A549 (cell line): ENCODE measurements around the gene GRM7. TPM values are rescaled to one million over a fixed set of nuclear protein-coding genes. Genes with fewer than 3 reads are reported as not detected.

ENCODE experiments used
- ATAC-seq, 2 experiments: fragments of 200-7000 bp in 1 of 2; fragments of >200 bp in 1 of 2; cut with Nextera tagmentation in 1 of 2; cut with Tn5 transposase in 1 of 2; 3 replicates each; pipeline versions ENCODE4 v1.8.0 to v1.9.1; 2018 to 2020; ENCODE audit warnings: mild to moderate bottlenecking in 1 of 2, moderate library complexity in 1 of 2
- CTCF ChIA-PET: fragments of 300-600 bp; sonication (Branson Sonifier 250); formaldehyde crosslinking; extraction: SDS; loops from one replicate; lab custom pipeline; 2021; ENCODE audit warnings: antibody characterized with exemption, inconsistent platforms; lab: Yijun Ruan, JAX
- POLR2A ChIA-PET: fragments of 350-600 bp; formaldehyde crosslinking; extraction: SDS; loops from one replicate; lab custom pipeline; 2021; ENCODE audit warnings: antibody characterized with exemption, inconsistent platforms; lab: Yijun Ruan, JAX
- DNase-seq, 2 experiments: peaks; one replicate each; pipeline versions ENCODE4 v3.0.0 to v3.0.0-alpha.2; 2011 to 2016; ENCODE audit warnings: low read depth in 1 of 2, low spot score in 1 of 2
- FAIRE-seq: peaks from 2 replicates; lab custom pipeline; 2011; peaks lifted over from hg19 to GRCh38; lab: Jason Lieb, UNC
- H3K27ac ChIP-seq, 2 experiments: fragments of >200 bp; sonication (Bioruptor Twin); formaldehyde crosslinking; 3 replicates each; pipeline ENCODE4 v1.5.1; 2016 to 2017
- H3K4me1 ChIP-seq: fragments of >200 bp; sonication (Bioruptor Twin); formaldehyde crosslinking; 3 replicates; pipeline ENCODE4 v1.6.1; 2016
- H3K4me2 ChIP-seq: fragments of >200 bp; sonication (Bioruptor Twin); formaldehyde crosslinking; 3 replicates; pipeline ENCODE4 v1.6.1; 2016
- H3K4me3 ChIP-seq: fragments of >200 bp; sonication (Bioruptor Twin); formaldehyde crosslinking; 3 replicates; pipeline ENCODE4 v1.5.1; 2016
- H3K9me3 ChIP-seq: fragments of >200 bp; sonication (Bioruptor Twin); formaldehyde crosslinking; 3 replicates; pipeline ENCODE4 v1.6.1; 2016
- CHD4 ChIP-seq: fragments of 200-600 bp; sonication (generic); IDR thresholded peaks from 2 replicates; pipeline ENCODE4 v1.6.1; 2016; ENCODE audit warnings: antibody characterized with exemption, mild to moderate bottlenecking, borderline replicate concordance
- EHF ChIP-seq: fragments of 250-450 bp; sonication (Bioruptor Pico); IDR thresholded peaks from 2 replicates; pipeline ENCODE4 v1.5.0; 2020; ENCODE audit warnings: mild to moderate bottlenecking
- EHMT2 ChIP-seq: fragments of 200-600 bp; sonication (generic); IDR thresholded peaks from 2 replicates; pipeline ENCODE4 v1.6.1; 2016; ENCODE audit warnings: antibody characterized with exemption, low read depth, mild to moderate bottlenecking, moderate library complexity
- FOSB ChIP-seq: fragments of 250-450 bp; sonication (Bioruptor Pico); IDR thresholded peaks from 2 replicates; pipeline ENCODE4 v1.5.0; 2020; ENCODE audit warnings: mild to moderate bottlenecking, moderate library complexity
- FOSL2 ChIP-seq, 2 experiments: fragments of 450-650 bp in 1 of 2; fragments of >200 bp in 1 of 2; sonication (Bioruptor Twin) in 1 of 2; formaldehyde crosslinking; IDR thresholded peaks; 2 replicates each; pipeline versions ENCODE4 v1.5.0 to v1.6.1; 2016 to 2020; ENCODE audit warnings: mild to moderate bottlenecking in 1 of 2, moderate library complexity in 1 of 2
- FOXS1 ChIP-seq: fragments of 250-450 bp; sonication (Bioruptor Pico); IDR thresholded peaks from 2 replicates; pipeline ENCODE4 v1.5.0; 2020; ENCODE audit warnings: mild to moderate bottlenecking, moderate library complexity
- HES2 ChIP-seq: fragments of >200 bp; sonication (Bioruptor Twin); formaldehyde crosslinking; IDR thresholded peaks from 2 replicates; pipeline ENCODE4 v1.6.1; 2016
- HEYL ChIP-seq: fragments of 250-450 bp; sonication (Bioruptor Pico); IDR thresholded peaks from 2 replicates; pipeline ENCODE4 v1.8.0; 2021; ENCODE audit warnings: mild to moderate bottlenecking, moderate library complexity
- HOXB5 ChIP-seq: fragments of 250-450 bp; sonication (Bioruptor Pico); IDR thresholded peaks from 2 replicates; pipeline ENCODE4 v1.5.0; 2020; ENCODE audit warnings: mild to moderate bottlenecking, moderate library complexity
- JUN ChIP-seq, 2 experiments: fragments of >200 bp; sonication (Bioruptor Twin); formaldehyde crosslinking; IDR thresholded peaks; 2 replicates in 1 of 2; 3 replicates in 1 of 2; pipeline ENCODE4 v1.6.1; 2016 to 2017
- KDM1A ChIP-seq: fragments of 200-600 bp; sonication (generic); IDR thresholded peaks from 2 replicates; pipeline ENCODE4 v1.6.1; 2016; ENCODE audit warnings: low read depth, mild to moderate bottlenecking
- KDM5A ChIP-seq: fragments of 200-600 bp; sonication (generic); IDR thresholded peaks from 2 replicates; pipeline ENCODE4 v1.6.1; 2016; ENCODE audit warnings: antibody characterized with exemption, mild to moderate bottlenecking
- MAFK ChIP-seq: fragments of 450-650 bp; IDR thresholded peaks from 2 replicates; pipeline ENCODE4 v1.6.1; 2014; ENCODE audit not compliant: partially characterized antibody
- NFE2L2 ChIP-seq: fragments of 150-350 bp; conservative IDR thresholded peaks from 2 replicates; pipeline ENCODE4 v1.6.1; 2014; ENCODE audit warnings: low read length
- NR3C1 ChIP-seq: fragments of >200 bp; sonication (Bioruptor Twin); formaldehyde crosslinking; IDR thresholded peaks from 3 replicates; pipeline ENCODE4 v1.6.1; 2017
- POLR2AphosphoS2 ChIP-seq: conservative IDR thresholded peaks from 2 replicates; pipeline ENCODE4 v1.6.1; 2012; ENCODE audit warnings: low read length, improper control_type of control experiment, inconsistent platforms
- RFX5 ChIP-seq: fragments of 450-650 bp; IDR thresholded peaks from 2 replicates; pipeline ENCODE4 v1.7.1; 2014; ENCODE audit warnings: antibody characterized with exemption, mild to moderate bottlenecking, moderate library complexity
- TFCP2L1 ChIP-seq: fragments of 250-450 bp; sonication (Bioruptor Pico); IDR thresholded peaks from 2 replicates; pipeline ENCODE4 v1.5.0; 2021; ENCODE audit warnings: mild to moderate bottlenecking
- TP53 ChIP-seq: fragments of 250-450 bp; sonication (Bioruptor Pico); IDR thresholded peaks from 2 replicates; pipeline ENCODE4 v1.5.0; 2021; ENCODE audit warnings: mild to moderate bottlenecking, moderate library complexity
- ZNF302 ChIP-seq: fragments of 250-450 bp; sonication (Bioruptor Pico); IDR thresholded peaks from 2 replicates; pipeline ENCODE4 v1.9.0; 2021; ENCODE audit warnings: inconsistent platforms, mild to moderate bottlenecking, moderate library complexity
- WGBS: methylation state at CpG from one replicate; pipeline ENCODE4 v1.1.6; 2017; ENCODE audit errors: missing lambda C conversion rate; 5-methylcytosine and 5-hydroxymethylcytosine counted together
- polyA plus RNA-seq, 4 experiments: library from polyadenylated mRNA; depleted of rRNA in 3 of 4; stranded (reverse); fragments of >200 nt; fragmentation: RNase III in 1 of 4; extraction: RNeasy Plus Mini Kit Qiagen cat#74134 plus additional on column Dnase treatment in 1 of 4; gene quantifications; 2 replicates in 3 of 4; 3 replicates in 1 of 4; pipeline ENCODE4 v1.2.3, GENCODE V29; 2011 to 2017

The GRM7 gene
- polyA plus RNA-seq, 2 of the 4 experiments (the other 2 are of a cell fraction), result not detected

GRCh38 chr3:7790141-7790540 lies 929.2 kb downstream of the GRM7 start:
- DNase-seq, result no peak
- no peak overlapping the region for H3K27ac ChIP-seq
- ChIA-PET POLR2A (no interaction called here), CTCF (no interaction called here)
- FAIRE-seq, result no peak
- TF ChIP-seq HES2, result no peak
- no peak for TF ChIP-seq EHMT2
- TF ChIP-seq HEYL (CRISPR knock-in tag), result no peak
- TF ChIP-seq MAFK, result no peak
- TF ChIP-seq EHF (CRISPR knock-in tag), result no peak
- TF ChIP-seq NR3C1, result no peak
- TF ChIP-seq KDM1A, result no peak
- TF ChIP-seq NFE2L2, result no peak
- TF ChIP-seq KDM5A, result no peak
- TF ChIP-seq TFCP2L1, result no peak
- no peak for TF ChIP-seq FOXS1 (CRISPR knock-in tag)
- no peak for TF ChIP-seq JUN (IDR thresholded peaks at IDR 0.05)
- no peak for TF ChIP-seq FOSB (CRISPR knock-in tag)
- TF ChIP-seq TP53 (CRISPR knock-in tag), result no peak
- TF ChIP-seq FOSL2 (IDR thresholded peaks at IDR 0.05), result no peak
- TF ChIP-seq FOSL2 (CRISPR knock-in tag; IDR thresholded peaks at IDR 0.05), result no peak
- TF ChIP-seq ZNF302 (CRISPR knock-in tag), result no peak
- no peak for TF ChIP-seq HOXB5 (CRISPR knock-in tag)
- no peak for TF ChIP-seq CHD4
- TF ChIP-seq RFX5, result no peak
- TF ChIP-seq POLR2AphosphoS2, result no peak
- TF ChIP-seq, all 56 proteins: peak for 0
- ATAC-seq, result no peak
- Histone ChIP-seq H3K4me1 (no peaks in the 10 kb centered on the region), H3K4me2 (no peak overlapping the region), H3K9me3 (0 out of 3 replicates have a peak, but pooled peaks cover 3% of the 10 kb centered on the region), H3K4me3 (no peak overlapping the region)
- 34% methylated on average over 3 of the region's 3 CpGs for WGBS
